Lung microvascular endothelial cell (primary cell): ENCODE measurements around the gene PPM1G. TPM values are rescaled to one million over a fixed set of nuclear protein-coding genes. Genes with fewer than 3 reads are reported as not detected.

Experiments
- DNase-seq, 2 donors: peaks; one replicate each; pipeline versions ENCODE4 v3.0.0 to v3.0.0-alpha.2; 2010; ENCODE audit warnings: low read depth in 2 of 2
- total RNA-seq: library from RNA; depleted of rRNA; stranded (reverse); fragments of >200 nt; gene quantifications from 2 replicates; pipeline ENCODE4 v1.2.1, GENCODE V29; 2014

Gene PPM1G
- total RNA-seq, 1 donor from 2014 or later: 78.8 TPM

GRCh38 chr2:27412419-27413152 is 3.2 kb upstream of the PPM1G start:
- no peak for DNase-seq

- peak; percentile 15 to 29 for DNase-seq
These were observed 630 bp downstream of the PPM1G start for GRCh38 chr2:27408601-27409320.

GRCh38 chr2:27407798-27408491 is 1.4 kb downstream of the PPM1G start:
- peak; percentile 74 to 84 for DNase-seq

GRCh38 chr2:27400348-27401135 is 8.8 kb downstream of the PPM1G start:
- no peak for DNase-seq

- DNase-seq: no peak
These were observed 10.4 kb downstream of the PPM1G start for GRCh38 chr2:27398962-27399361.

GRCh38 chr2:27393225-27393624 is 16.2 kb downstream of the PPM1G start:
- no peak for DNase-seq

- DNase-seq: no peak
These were observed 18.3 kb downstream of the PPM1G start for GRCh38 chr2:27390822-27391679.

GRCh38 chr2:27381577-27382181 is 27.7 kb downstream of the PPM1G start:
- no peak for DNase-seq

- peak; percentile 96 to 98 for DNase-seq
These were observed 28.5 kb downstream of the PPM1G start, which contains the start of gene ZNF513 for GRCh38 chr2:27380626-27381545. Gene ZNF513 (minus strand): TSS chr2:27380734. CDS start chr2:27380526, 208 bp downstream.

- DNase-seq: peak; percentile 50 to 52
These were observed 29.4 kb downstream of the PPM1G start for GRCh38 chr2:27379836-27380625.

- DNase-seq: no peak
These were observed 30.0 kb downstream of the PPM1G start for GRCh38 chr2:27379383-27379835.

GRCh38 chr2:27378809-27379290 is 30.5 kb downstream of the PPM1G start:
- DNase-seq: no peak

GRCh38 chr2:27378096-27378808 is 31.1 kb downstream of the PPM1G start:
- DNase-seq: peak in 1 of 2 donors; percentile 20

GRCh38 chr2:27377618-27378095 is 31.7 kb downstream of the PPM1G start:
- no peak for DNase-seq

- DNase-seq: no peak
These were observed 32.3 kb downstream of the PPM1G start for GRCh38 chr2:27376866-27377617.

GRCh38 chr2:27376151-27376865 is 33.1 kb downstream of the PPM1G start:
- DNase-seq: no peak
